NB4 (cell line): ENCODE results near the gene SVIL.
A peak's percentile ranks its signal among the peaks of the same experiment; 100 is the strongest.

Experiments
- DNase-seq: peaks from one replicate; pipeline ENCODE4 v3.0.0; 2010; ENCODE audit warnings: low read depth
- H3K4me3 ChIP-seq: one replicate; pipeline ENCODE4 v1.5.1; 2011; ENCODE audit warnings: mild to moderate bottlenecking, low read depth, low read length, moderate library complexity
- MYC ChIP-seq: IDR thresholded peaks from 2 replicates; pipeline ENCODE4 v1.6.1; 2011; ENCODE audit warnings: low read depth, low read length
- POLR2A ChIP-seq: IDR thresholded peaks from 2 replicates; pipeline ENCODE4 v1.6.1; 2011; ENCODE audit warnings: mild to moderate bottlenecking; ENCODE audit not compliant: insufficient read length; ENCODE audit errors: extremely low read depth
- TF ChIP-seq, protein P1 (sequence below): IDR thresholded peaks from 2 replicates; pipeline ENCODE4 v1.6.1; 2011; ENCODE audit warnings: low read depth, low read length
- TF ChIP-seq, protein P2 (sequence below): IDR thresholded peaks from one replicate; pipeline ENCODE4 v1.5.1; 2012; ENCODE audit warnings: low read depth, low read length

Gene SVIL

DNA sequence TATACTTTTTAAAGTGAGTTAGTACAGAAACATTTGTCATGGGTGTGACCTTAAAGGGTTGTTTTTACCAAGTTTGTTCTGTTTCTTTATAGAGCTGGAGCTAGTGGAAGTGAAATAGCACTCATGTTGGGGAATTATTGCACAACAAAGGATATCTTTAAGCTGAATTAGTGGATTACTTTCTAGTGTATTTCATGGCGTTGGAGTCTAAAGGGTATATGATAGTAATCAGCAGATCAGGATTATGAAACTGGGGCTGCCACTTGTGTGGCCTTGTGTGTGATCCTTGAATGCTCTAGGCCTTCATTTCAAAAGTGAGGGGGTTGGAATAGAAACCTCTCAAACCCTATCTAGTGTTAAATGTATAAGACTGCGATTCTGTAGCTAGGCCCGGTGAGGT lies 222.3 kb downstream of the SVIL start:
- no peak overlapping the region for H3K4me3 ChIP-seq
- DNase-seq = peak; percentile 38
- TF ChIP-seq, protein P1, sequence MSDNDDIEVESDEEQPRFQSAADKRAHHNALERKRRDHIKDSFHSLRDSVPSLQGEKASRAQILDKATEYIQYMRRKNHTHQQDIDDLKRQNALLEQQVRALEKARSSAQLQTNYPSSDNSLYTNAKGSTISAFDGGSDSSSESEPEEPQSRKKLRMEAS = no peak
- TF ChIP-seq, protein P2, sequence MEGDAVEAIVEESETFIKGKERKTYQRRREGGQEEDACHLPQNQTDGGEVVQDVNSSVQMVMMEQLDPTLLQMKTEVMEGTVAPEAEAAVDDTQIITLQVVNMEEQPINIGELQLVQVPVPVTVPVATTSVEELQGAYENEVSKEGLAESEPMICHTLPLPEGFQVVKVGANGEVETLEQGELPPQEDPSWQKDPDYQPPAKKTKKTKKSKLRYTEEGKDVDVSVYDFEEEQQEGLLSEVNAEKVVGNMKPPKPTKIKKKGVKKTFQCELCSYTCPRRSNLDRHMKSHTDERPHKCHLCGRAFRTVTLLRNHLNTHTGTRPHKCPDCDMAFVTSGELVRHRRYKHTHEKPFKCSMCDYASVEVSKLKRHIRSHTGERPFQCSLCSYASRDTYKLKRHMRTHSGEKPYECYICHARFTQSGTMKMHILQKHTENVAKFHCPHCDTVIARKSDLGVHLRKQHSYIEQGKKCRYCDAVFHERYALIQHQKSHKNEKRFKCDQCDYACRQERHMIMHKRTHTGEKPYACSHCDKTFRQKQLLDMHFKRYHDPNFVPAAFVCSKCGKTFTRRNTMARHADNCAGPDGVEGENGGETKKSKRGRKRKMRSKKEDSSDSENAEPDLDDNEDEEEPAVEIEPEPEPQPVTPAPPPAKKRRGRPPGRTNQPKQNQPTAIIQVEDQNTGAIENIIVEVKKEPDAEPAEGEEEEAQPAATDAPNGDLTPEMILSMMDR = no peak
- TF ChIP-seq MYC (no peak), POLR2A (no peak)

DNA sequence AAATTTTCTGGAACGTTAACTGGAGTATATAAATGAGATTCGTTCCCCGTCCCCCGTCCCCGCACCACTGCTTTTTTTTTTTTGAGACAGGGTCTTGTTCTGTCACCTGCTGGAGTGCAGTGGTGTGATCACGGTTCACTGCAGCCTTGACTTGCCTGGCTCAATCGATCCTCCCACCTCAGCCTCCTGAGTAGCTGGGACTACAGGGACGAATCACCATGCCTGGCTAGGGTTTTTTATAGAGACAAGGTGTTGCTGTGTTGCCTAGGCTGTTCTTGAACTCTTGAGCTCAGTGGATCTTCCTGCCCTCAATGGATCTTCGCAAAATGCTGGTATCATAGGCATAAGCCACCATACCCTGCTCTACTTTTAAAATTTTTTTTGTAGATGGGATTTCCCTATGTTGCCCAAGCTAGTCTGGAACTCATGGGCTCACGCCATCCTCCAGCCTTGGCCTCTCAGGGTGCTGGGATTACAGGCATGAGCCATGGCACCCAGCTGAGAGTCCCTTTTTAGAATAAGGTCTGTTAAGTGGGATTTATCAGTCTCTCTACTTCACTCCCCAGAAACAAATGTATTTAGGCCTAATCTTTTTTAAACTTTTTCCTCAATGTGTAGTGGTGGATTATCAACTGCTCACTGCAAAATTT lies 223.0 kb downstream of the SVIL start:
- no peak for DNase-seq
- no peak for TF ChIP-seq MYC
- TF ChIP-seq, protein P2 = no peak
- TF ChIP-seq, protein P1 = no peak
- no peak for TF ChIP-seq POLR2A
- H3K4me3 ChIP-seq = no peak overlapping the region

DNA sequence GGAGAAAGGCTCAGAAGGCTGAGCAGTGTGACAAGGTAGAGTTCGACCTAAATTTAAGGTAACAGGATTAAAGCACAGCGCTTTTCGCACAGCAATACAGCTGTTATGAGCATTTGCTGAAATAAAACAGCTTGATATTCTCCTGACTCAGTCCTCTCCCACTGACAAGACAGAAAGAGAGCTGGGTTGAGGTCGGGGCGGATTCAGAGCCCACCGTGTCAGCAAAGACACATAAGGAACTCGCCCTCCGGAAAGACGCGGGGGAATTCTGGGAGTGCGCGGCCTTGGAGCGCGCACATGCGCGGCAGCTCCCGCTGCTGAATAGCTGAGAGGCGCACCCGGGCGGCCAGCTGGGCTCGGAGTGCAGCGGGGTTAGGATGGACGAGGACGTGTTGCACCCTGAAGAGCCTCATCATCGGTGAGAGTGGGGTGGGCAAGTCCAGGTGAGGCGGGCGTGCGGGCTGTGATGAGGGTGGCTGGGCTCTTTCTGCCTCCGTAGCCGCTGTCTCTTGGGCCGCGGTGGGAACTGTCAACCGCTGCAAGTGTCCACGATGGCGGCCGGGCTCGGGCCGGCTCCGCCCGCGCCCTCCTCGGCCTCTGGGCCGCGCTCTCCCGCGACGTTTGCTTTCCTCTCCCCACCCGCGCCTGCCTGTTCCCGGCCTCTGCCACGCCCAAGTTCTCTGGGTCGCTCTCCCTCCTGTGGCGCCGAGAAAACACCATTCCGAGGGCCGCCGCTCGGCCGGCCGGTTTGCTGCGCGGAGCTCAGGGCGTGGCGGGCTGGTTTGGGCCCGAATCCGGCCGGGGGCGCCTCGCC lies 225.3 kb downstream of the SVIL start:
- peak; percentile 72 for DNase-seq
- H3K4me3 ChIP-seq = peak overlapping the region; percentile 75
- TF ChIP-seq, protein P1 = 0 out of 2 replicates have a peak, but pooled peaks have one; percentile 29
- TF ChIP-seq MYC (no peak), POLR2A (no peak)
- TF ChIP-seq, protein P2 = no peak

DNA sequence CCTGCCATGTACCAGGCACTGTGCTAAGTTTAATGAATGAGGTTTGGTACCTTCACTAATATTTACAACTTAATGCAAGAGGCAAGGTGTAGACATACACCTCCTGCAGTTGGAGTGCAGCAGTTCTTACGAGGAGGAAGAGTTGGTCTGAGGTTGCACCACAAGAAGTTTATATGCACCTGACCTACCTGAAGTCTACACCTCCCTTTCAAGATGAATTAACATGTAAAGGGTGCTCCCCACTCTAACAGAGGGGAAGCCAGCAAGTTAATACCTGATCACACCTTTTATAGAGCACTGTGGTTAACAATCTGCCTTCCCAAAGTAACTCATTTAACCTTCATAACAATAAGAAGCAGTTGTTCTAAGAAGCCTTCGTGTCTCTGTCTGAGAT lies 225.9 kb downstream of the SVIL start:
- H3K4me3 ChIP-seq = peak overlapping the region; percentile 75
- TF ChIP-seq POLR2A = no peak
- TF ChIP-seq MYC = no peak
- TF ChIP-seq, protein P1 = no peak
- TF ChIP-seq, protein P2 = no peak
- no peak for DNase-seq
